ENCODE results near the gene CNOT6. TPM values are rescaled to one million over a fixed set of nuclear protein-coding genes. Genes with fewer than 3 reads are reported as not detected.
A peak's percentile ranks its signal among the peaks of the same experiment; 100 is the strongest.

Gene CNOT6
- total RNA-seq, 1 donor from 2014 or later: 22.1 TPM

GRCh38 chr5:180601591-180602480, 107.7 kb downstream of the CNOT6 start:
- ATAC-seq: no peak

GRCh38 chr5:180602481-180603075, 108.4 kb downstream of the CNOT6 start:
- ATAC-seq: no peak

- no peak for ATAC-seq
Observed at GRCh38 chr5:180603076-180603594, 109.0 kb downstream of the CNOT6 start.

GRCh38 chr5:180604271-180604670, 110.1 kb downstream of the CNOT6 start:
- no peak for ATAC-seq

- ATAC-seq: peak; percentile 50
Observed at GRCh38 chr5:180605554-180606214, 111.5 kb downstream of the CNOT6 start.

GRCh38 chr5:180606215-180606785, 112.1 kb downstream of the CNOT6 start:
- ATAC-seq: peak; percentile 4

- ATAC-seq: no peak
Observed at GRCh38 chr5:180607861-180608571, 113.8 kb downstream of the CNOT6 start.

- no peak for ATAC-seq
Observed at GRCh38 chr5:180608572-180609310, 114.6 kb downstream of the CNOT6 start.

GRCh38 chr5:180609386-180609785, 115.2 kb downstream of the CNOT6 start:
- ATAC-seq: no peak

GRCh38 chr5:180609817-180610550, 115.8 kb downstream of the CNOT6 start:
- ATAC-seq: no peak

- no peak for ATAC-seq
Observed at GRCh38 chr5:180611140-180611850, 117.1 kb downstream of the CNOT6 start.

- no peak for ATAC-seq
Observed at GRCh38 chr5:180612683-180613082, 118.5 kb downstream of the CNOT6 start.

GRCh38 chr5:180613188-180613813, 119.1 kb downstream of the CNOT6 start:
- no peak for ATAC-seq

- ATAC-seq: no peak
Observed at GRCh38 chr5:180613814-180614188, 119.6 kb downstream of the CNOT6 start.

GRCh38 chr5:180618487-180618828, 124.3 kb downstream of the CNOT6 start:
- no peak for ATAC-seq

- no peak for ATAC-seq
Observed at GRCh38 chr5:180618829-180619562, 124.8 kb downstream of the CNOT6 start.

GRCh38 chr5:180619563-180619915, 125.4 kb downstream of the CNOT6 start:
- no peak for ATAC-seq

- no peak for ATAC-seq
Observed at GRCh38 chr5:180620014-180620413, 125.8 kb downstream of the CNOT6 start.

GRCh38 chr5:180621311-180621710, 127.1 kb downstream of the CNOT6 start:
- ATAC-seq: no peak

Data from esophagus mucosa (tissue), 1 donor.